ENCODE measurements around the gene KRT76. TPM values are rescaled to one million over a fixed set of nuclear protein-coding genes. Genes with fewer than 3 reads are reported as not detected.

The KRT76 gene
- total RNA-seq, 6 experiments from 2014 or later, result not detected

- Mint-ChIP-seq H3K36me3 (ENCODE audit: low read depth) (no peaks in the 10 kb centered on the region), H3K9me3 (no peaks in the 10 kb centered on the region), H3K4me1 (ENCODE audit: low read depth) (no peaks in the 10 kb centered on the region), H3K27me3 (ENCODE audit: insufficient read depth) (peaks cover 48% of the 10 kb centered on the region), H3K4me3 (no peak overlapping the region), H3K27ac (no peak overlapping the region)
- no peak for DNase-seq
- TF ChIP-seq CTCF (IDR thresholded peaks at IDR 0.05), result no peak
Measured at GRCh38 chr12:52806821-52807543, 29.8 kb upstream of the KRT76 start.

GRCh38 chr12:52806169-52806811, 29.1 kb upstream of the KRT76 start:
- Mint-ChIP-seq H3K27me3 (ENCODE audit: insufficient read depth) (peaks cover 43% of the 10 kb centered on the region), H3K27ac (no peak overlapping the region), H3K9me3 (no peaks in the 10 kb centered on the region), H3K4me1 (ENCODE audit: low read depth) (no peaks in the 10 kb centered on the region), H3K4me3 (no peak overlapping the region), H3K36me3 (ENCODE audit: low read depth) (no peaks in the 10 kb centered on the region)
- no peak for DNase-seq
- no peak for TF ChIP-seq CTCF (IDR thresholded peaks at IDR 0.05)

- TF ChIP-seq CTCF (IDR thresholded peaks at IDR 0.05), result no peak
- H3K36me3 Mint-ChIP-seq (ENCODE audit: low read depth), result no peaks in the 10 kb centered on the region
- no peak for DNase-seq
- H3K27ac Mint-ChIP-seq, result no peak overlapping the region
- H3K9me3 Mint-ChIP-seq, result no peaks in the 10 kb centered on the region
- peaks cover 4% of the 10 kb centered on the region for H3K4me1 Mint-ChIP-seq (ENCODE audit: low read depth)
- H3K27me3 Mint-ChIP-seq (ENCODE audit: insufficient read depth), result peaks cover 43% of the 10 kb centered on the region
- H3K4me3 Mint-ChIP-seq, result no peak overlapping the region
Measured at GRCh38 chr12:52805739-52806138, 28.6 kb upstream of the KRT76 start.

- Mint-ChIP-seq H3K36me3 (ENCODE audit: low read depth) (no peaks in the 10 kb centered on the region), H3K4me1 (ENCODE audit: low read depth) (peaks cover 11% of the 10 kb centered on the region), H3K9me3 (no peaks in the 10 kb centered on the region), H3K27ac (no peak overlapping the region), H3K27me3 (ENCODE audit: insufficient read depth) (peaks cover 43% of the 10 kb centered on the region), H3K4me3 (no peak overlapping the region)
- no peak for TF ChIP-seq CTCF (IDR thresholded peaks at IDR 0.05)
- no peak for DNase-seq
Measured at GRCh38 chr12:52805000-52805399, 27.9 kb upstream of the KRT76 start.

- no peak for DNase-seq
- Mint-ChIP-seq H3K9me3 (no peaks in the 10 kb centered on the region), H3K36me3 (ENCODE audit: low read depth) (no peaks in the 10 kb centered on the region), H3K4me1 (ENCODE audit: low read depth) (peaks cover 36% of the 10 kb centered on the region), H3K4me3 (no peak overlapping the region), H3K27ac (no peak overlapping the region), H3K27me3 (ENCODE audit: insufficient read depth) (peaks cover 30% of the 10 kb centered on the region)
- no peak for TF ChIP-seq CTCF (IDR thresholded peaks at IDR 0.05)
Measured at GRCh38 chr12:52802442-52802841, 25.3 kb upstream of the KRT76 start.
